COLO668 (cell line): ENCODE measurements around the gene KCNK16.

Experiments
- DNase-seq: peaks from one replicate; lab custom pipeline; 2025; ENCODE audit not compliant: unreplicated experiment; lab: John Stamatoyannopoulos, UW

Gene KCNK16

DNA sequence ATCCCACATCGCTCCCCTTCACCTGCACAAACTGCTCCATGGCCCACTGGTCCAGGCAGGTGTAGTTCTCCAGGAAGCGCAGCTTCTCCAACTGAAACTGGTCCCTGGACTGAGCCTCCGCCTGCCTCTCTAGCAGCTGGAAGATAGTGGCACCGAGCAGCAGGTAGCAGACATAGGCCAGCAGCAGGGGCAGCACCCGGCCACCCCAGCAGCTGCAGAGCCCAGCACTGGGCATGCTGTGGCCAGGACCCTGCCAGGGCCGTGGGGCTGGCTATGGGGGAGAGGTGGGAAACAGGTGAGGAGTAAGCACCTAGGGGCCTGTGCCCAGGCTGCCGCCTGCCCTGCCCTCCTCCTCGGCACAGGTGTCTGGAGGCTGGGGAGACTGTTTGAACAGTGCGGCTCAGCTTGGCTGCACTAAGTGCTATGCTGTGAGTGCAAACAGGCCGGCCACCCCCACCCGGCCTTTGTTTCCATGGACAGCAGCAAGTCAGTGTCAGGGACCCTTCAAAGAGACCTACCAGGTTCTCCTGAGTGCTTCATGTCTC, at the start of gene KCNK16:
TSS of gene KCNK16 (minus strand) at position 397 of the 545 bp plus-strand sequence. CDS start at position 235, 162 bp downstream.
- peak; percentile 45 for DNase-seq

DNA sequence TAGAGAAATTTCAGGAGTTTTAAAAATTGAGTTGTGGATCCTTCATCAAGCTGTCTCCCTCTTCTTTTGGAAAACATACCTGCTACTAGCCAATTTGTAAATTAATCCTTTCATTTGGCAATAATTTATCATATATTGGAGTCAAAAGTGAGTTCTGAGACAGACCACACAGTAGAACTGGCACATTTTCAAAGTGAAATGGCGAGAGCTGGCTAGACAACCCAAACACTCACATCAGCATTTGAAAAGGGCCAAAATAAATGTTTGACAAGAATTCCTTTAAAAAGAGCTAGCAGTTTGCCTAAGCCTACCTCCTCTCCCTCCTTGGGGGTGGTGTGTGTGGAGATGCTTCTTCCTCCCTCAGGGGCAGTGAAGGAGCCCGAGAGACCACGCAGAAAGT, 47.9 kb upstream of the KCNK16 start:
- no peak for DNase-seq

DNA sequence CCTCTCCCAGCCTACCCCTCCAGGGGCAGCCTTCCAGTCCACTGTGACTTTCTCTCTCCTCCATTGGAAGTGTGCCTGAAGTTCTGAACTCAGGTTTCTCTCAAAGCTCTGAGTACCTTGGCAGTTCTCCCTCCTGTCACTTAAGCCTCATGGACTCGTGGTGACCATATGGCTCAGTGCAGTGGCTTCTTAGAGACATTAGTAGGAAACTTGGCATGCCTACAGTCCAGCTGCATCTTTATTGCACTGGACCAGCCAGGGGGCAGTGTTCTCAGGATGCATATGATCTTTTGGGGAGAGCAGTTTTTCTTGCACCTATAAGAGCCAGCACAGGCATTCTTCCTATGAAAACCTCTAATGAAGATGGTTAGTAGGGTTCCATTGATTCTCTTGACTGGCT, 47.5 kb upstream of the KCNK16 start:
- no peak for DNase-seq

DNA sequence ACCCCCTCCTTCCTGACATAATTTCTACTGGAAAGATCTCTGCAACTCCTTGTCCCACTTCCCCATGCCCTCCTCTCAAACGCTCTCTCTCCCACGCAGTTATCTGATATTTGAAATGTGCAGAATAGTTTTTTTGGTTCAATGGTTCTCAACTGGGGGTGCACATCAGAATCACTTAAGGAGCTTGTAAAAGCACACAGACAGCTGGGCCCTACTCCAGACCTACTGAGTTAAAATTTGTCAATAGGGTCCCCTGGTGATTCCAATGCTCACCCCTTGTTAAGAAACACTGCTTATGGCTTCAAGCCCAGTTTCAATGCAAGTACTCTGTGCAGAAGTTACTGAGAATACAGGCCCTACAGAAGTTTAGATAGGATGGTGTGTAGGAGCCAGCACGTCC, 45.2 kb upstream of the KCNK16 start:
- DNase-seq: no peak

DNA sequence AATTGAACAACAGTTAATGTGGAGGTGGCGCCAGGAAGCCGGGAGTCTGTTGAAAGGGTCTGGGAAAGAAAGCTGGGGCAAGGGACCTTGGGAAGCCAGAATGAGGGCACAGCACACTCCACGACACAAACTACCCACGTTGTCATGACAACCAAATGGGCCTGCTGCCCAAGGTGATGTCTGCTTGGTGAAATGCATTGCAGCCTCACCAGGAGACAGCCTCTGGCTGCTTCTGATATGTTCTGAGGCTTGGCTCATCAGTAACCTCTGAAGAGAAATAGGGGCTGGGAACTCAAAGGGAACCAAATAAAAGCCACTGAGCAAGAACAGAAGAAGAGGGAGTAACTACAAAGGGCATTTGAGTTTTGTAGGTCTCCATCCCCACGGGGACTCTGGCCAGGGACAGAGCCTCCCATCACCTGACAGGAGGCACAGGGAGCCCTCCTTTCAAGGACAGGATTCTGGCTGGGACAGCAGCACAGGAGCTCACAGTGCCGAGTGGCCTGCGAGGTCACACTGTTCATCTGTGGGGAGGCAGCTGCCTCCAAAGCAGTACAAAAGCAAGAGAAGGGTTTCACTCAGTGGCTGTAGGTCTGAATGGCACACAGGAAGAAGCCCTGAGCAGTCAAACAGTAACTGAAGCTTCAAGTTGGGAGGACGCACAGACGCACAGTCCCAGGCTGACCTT, 44.6 kb upstream of the KCNK16 start:
- DNase-seq: no peak

DNA sequence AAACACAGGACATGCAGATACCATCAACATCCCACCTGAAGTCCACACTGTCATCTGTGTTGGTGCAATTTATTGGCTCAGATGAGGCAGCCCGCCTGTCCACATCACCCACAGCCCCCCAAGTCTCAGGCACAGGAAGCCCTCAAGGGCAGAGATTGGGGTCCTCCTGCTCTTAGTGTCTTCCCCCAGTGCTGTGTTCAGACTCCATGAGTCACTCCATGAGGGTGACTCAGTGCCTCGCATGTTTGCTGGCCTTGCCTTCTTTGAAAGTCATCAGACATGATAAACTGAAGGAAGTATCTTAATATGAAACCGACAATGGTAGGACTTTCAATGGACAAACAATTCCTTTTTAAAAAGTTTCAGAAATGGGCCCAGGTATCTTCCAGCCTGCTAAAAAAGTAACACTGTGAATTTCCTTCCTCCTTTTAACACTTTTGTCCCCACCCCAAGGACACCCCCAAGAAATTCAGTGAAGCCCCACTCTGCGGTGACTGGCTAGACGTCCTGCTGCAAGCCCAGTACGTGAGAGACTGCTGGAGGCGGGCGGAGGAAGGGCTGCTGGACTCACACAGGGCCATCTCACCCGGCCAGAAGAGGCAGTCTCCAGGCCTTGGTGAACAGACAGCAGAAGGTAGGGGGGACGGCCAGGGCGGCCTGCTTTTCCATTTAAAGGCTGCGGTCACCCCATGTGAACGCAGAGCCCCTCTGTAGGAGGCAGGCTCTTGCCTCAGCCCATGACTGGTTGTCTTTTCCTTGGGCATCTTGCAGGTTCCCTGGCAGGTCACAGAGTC, 43.0 kb upstream of the KCNK16 start:
- no peak for DNase-seq

DNA sequence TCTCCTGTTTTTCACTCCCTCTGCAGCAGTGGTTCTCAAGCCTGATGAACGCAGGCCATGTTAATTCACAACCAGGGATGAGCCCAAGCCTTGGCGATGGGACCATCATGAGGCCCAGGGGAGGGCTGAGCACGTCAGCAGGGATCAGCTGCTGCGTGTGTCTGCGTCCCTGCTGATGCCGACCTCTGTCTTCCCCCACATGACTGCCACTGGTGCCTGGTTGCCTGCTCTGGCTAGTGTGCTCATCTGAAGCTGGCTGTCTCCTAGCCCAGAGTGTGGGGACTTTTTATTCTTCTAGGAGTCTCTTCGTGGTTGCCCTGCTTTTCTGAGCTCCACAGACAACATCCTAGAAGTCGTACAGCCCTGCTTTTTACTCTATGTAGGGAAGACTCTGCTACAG, 40.8 kb upstream of the KCNK16 start:
- no peak for DNase-seq

DNA sequence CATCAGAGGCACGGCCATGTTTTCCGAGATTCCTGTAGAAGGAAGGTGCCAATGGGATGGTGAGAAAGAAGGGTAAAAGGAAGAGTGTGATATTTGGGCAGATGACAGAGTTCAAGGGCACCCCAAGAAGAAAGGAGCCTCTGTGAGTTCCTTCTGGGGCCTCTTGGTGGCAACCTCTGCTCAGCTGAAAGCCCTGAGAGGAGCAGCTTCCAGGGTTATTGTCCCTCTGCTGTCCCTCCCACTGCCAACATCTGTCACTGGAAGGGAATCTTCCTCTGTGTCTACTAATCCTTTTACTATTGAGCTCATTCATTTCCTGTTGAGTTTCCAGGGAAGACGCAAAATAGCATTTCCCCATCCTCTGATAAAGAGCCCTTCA, 40.0 kb upstream of the KCNK16 start:
- DNase-seq: no peak

DNA sequence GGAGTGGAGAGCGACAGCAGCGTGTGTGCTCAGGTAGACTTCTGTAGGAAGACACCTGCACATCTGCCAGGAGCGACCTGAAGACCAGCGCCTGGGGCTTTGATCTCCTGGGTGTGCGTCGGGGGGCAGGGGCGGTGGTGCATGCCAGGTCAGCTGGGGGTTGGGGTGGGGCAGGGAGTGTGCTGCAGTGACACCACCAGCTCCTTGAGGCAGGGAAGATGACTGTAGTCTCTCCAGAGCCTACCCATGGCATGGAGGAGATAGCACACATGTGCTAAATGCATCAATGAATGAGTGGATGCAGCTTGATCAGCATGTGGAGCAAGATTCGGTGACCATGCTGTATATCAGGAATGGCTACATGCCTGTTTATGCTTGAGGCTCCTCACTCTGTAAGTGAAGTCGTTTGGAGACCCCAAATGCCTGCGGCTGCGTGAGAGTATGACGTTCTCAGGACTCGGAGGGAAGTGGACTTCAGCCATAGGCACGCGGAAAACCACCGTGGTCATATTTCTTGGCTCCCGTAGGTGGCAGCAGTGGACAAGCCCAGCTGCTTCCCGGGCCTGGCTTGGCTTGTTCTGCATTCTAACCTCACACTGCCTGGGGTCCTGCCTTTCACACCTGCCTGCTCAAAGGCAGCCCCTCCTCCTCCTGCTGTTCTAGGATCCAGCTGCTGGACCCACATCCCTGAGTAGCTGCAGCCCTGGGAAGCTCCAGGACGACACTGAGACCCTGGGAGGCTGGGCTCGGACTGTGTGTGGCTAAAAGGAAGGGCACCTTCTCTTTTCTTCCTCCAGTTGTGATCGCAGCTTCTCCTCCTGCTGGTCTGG, 39.4 kb upstream of the KCNK16 start:
- peak; percentile 53 for DNase-seq

DNA sequence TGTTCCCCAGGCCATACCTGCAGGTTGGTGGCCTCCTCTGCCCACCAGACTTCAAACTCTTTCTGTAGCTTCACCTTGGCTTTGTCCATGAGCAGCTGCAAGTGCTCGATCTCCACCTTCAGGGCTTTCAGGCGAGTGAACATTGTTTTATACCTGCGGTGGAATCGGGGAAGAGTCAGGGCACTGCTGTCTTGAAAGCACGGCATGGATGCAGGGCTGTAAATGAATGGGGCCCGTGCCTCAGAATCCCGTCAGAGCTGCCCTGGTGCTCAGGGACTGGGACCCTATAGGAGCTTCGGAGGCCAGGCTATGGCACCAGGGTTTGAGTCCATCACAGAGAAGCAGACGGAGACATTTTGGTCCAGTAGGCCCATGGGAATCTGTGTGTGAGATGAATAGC, 37.9 kb upstream of the KCNK16 start:
- DNase-seq: no peak

DNA sequence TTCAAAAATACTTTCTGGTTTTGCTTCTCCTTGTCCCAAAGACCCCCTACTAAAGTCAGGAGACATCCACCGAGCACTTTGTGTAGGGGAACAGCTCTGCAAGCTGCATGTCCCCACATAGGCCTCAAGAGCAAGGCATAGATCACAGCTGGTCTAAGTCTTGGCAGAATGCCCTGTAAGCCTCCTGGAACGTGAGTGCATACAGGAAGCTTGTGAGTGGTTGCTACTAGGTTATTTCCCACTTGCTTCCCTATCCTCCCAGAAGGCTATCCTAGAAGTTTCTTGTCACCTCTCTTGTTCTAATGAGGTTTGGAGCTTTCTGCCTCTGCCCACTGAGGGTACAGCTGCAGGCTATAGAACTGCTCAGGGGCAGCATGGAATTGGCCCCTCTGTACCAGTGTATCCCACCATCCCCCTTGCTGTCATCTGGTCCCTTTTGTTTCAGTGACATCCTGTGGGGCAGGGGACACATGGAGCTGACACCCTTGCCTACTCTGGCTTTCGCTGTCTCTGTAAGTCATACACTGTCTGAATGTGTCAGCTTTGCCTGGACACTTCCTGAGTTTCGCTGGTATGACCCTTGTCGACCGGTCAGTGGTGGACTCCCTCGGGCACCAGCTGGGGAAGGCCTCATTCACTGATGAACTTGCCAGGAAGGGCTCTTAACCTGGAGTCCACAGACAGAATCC, 35.6 kb upstream of the KCNK16 start:
- peak; percentile 56 for DNase-seq

DNA sequence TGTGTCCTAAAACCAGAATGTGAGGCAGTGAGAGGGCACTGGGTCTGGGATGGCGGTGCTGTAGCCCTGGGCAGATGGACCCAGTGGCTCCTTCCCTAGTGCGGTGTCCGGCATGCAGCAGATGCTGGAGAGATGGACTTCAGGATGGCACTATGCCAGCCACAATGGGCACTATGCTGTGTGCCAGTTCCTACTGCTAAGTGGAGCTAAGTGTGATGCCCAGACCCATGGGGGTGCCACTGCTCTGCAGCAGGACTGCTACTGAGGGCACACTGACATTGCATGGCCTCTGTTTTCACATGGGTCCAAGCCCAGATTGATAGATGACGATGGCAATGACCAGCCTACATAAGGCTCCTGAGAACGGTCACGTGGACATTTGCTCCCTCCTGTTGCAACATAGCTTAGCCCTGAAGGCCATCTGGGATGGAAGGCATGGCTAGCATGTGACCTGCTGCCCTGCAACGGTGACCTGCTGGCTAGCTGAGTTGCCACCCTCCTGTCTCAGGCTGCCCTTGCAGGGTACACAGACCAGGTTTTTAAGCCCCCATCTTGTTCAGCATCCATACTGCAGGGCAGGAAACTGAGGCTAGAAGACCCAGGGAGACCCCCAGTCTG, 31.3 kb upstream of the KCNK16 start:
- no peak for DNase-seq

DNA sequence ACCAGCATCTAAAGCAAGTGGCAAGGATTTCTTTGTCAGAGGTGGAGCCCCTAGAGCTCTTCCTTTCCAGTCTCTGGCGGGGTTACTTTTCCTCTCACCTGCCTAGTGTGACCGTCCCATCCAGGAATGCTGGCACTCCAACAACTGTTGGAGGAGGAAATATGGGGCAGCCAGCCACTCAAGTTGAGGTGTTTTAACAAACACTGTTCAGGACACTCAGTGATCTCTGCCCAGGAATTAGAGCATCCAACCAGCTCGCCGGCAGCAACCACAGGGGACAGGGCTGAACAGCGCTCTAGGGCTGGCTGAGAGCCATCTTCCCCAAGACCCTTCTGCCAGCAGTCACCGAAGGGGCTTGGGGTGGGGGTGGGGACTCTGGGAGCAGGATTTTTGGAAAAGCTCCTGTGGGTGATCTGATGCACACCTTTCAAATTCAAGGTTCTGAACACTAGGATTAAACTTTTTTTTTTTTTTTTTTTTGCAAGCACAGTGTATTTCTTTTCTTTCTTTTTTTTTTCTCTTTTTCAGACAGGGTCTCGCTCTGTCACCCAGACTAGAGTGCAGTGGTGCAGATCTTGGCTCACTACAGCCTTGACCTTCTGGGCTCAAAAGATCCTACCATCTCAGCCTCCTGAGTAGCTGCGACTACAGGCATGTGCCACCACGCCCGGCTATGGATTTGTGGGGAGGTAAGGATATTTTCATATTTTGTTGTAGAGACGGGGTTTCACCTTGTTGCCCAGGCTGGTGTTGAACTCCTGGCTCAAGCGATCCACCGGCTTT, 28.4 kb upstream of the KCNK16 start:
- DNase-seq: no peak

DNA sequence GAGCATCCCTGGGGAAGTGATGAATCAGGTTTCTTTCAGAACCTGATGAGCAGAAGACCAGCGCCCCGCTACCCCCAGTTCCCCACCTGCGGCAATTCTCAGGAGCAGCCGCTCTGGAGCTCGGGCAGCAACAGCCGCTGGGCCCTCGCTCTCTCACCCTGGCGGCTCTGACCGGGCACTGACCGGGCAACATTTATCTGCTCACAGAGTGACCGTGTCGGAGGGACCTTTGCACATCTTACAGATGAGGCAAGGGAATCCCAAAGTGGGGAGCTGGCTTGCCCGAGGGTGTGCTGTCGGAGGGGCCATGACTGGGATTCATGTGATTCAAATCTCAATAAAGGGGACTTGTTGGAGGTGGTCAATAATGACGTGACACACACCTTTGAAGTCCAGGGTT, 26.2 kb upstream of the KCNK16 start:
- DNase-seq: no peak

DNA sequence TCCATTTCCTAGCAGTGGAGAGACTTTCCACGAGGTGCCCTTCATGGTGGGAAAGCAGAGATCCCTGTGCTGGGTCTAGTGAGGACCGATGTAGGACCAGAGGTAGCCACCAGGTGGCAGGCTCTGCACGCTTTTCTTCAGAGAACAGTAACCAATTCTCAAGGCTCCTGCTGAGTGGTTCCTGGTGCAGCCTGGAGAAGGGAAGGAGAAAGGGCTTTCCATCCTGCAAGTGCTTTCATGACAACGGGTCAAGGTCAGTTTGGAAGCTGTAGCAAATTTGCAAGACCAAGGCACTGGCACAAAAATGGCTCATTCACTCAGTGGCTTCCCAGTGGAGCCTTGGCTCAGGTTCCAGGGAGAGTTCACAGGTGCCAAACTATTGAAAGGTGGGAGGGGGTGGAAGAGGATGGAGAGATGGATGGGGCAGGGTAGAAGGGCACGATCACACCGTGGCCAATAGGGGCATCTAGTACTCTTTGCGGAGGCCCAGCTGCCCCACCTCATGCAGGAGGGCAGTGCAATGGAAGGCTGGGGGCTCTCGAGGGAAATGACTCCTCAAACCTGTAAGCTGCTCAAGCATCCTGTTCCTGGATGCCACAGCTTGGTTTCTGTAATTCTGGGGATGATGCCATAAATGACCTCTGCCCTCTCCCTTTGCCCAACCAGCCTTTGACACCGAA, 25.5 kb upstream of the KCNK16 start:
- peak; percentile 54 for DNase-seq

DNA sequence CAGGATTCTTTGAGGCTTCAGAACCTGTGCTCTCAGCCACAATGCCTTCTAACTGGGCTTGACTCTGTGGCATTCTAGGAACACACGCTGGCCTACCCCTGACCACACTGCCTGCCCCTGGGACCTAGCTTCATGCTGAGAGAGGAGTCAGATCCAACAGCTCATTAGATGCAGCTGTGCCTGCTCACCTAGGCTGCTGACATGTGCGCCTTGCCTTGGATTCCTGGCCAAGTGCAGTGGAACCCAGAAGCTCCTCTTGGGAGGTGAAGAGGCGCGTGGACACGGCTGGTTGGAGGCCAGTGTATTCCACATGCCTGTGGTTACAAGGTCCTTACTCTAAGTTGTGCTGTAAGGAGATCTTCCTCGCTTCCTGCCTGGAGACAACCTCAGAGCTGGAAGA, 24.7 kb upstream of the KCNK16 start:
- no peak for DNase-seq

DNA sequence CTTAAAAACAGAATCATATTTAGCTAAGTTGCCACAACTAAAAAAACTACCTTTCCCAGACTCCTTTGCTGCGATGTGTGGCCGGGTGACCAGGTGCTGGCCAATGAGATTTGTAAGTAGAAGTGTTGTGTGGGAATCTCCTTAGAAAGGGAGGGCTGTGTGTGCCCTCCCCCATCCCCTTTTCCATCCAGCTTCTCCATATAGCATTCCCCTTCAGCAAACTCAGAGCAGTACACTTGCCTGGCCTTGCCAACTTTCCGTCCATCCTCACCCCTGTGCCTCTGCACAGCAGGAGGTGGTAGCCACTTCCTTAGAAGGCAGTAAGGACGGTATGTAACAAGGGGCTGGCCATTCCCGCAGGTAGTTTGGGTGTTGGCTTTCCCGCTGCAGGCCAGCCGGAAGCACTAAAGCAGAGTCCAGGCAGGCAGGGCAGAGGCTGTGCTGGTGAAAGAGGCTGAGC, 22.3 kb upstream of the KCNK16 start:
- DNase-seq: no peak

DNA sequence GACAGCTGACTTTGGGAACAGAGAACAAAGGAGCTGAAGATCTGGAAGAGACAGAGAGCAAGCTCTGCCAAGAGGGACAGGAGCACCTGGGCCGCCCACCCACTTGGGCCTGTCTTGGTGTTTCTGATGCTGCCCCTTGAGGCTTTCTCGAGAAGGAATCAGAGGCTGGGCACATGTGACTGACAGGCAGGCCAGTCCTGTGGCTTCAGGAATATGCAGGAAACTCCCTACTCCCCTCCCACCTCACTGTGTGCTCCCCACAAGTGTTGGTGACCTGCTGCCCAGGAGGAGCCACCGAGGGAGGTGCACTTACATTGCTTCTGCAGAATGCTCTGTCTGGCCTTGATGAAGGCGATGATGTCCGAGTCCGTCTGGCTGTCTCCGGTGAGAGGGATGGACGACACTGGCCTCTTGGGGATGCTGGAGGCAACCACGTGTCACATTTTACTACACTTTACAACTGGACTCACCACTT, 20.9 kb upstream of the KCNK16 start:
- no peak for DNase-seq
